ENCODE data around the gene RBP2.

The RBP2 gene

DNA sequence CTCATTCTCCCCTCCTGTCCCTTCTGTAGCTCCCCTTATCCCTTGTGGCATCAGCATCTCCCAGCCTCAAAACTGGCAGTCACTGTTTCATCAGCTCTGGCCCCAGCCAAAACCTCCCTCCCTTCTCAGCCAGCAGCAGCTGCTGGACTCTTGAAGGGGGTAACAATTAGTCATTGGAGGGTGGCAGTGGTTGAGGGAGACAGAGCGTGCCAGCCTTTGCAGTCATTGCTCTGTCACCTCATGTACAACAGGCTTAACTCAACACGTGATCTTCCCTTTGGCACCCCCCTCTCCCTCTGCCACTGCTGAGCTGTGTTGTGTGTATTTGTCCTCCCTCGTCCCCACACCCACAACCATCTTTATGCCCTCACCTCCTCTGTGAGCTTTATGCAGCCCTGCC is 28.2 kb downstream of the RBP2 start:
- Histone ChIP-seq H3K27ac (replicated peaks; ENCODE audit: low read length) (no peak overlapping the region), H2AFZ (ENCODE audit: low read length) (no peak overlapping the region)

DNA sequence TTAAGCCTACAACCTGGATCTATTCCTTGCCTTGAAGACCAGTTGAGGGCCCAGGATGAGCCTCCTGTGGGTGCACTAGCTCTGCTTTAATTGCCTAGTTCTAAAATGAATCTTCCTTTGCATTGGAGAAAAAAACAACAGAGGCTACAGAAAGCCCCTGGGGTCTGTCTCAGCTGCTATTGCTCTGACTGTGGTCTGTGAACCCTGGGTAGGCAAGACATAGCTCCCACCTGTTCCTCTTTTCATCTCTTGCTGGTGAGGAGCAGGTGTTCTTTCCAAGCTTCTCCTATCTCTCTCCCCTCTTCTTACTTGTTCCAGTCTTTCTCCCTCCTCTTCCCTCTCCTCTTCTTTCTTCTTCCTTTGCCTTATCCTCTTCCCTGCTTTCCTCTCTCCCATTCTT is 28.8 kb downstream of the RBP2 start:
- Histone ChIP-seq H3K36me3 (replicated peaks in 1 of 2; ENCODE audit: control insufficient read depth in 2 of 2, insufficient read depth in 2 of 2, low read length in 2 of 2) (no peaks in the 10 kb centered on the region), H3K23ac (ENCODE audit: low read depth, low read length, poor library complexity) (no peak overlapping the region), H4K8ac (ENCODE audit: low read depth, low read length) (no peak overlapping the region), H3K9ac (ENCODE audit: low read depth, low read length, poor library complexity) (no peak overlapping the region), H3K4me2 (ENCODE audit: insufficient read depth, low read length, poor library complexity, severe bottlenecking) (no peak overlapping the region), H3K27ac (replicated peaks; ENCODE audit: low read length) (no peak overlapping the region), H3K9me3 (replicated peaks in 1 of 2; ENCODE audit: control insufficient read depth in 2 of 2, insufficient read depth in 1 of 2, low read depth in 1 of 2, low read length in 2 of 2) (no peaks in the 10 kb centered on the region), H2BK120ac (ENCODE audit: low read depth, low read length) (no peak overlapping the region), H3K4ac (ENCODE audit: low read length) (no peak overlapping the region), H2BK5ac (ENCODE audit: low read length) (no peak overlapping the region), H2AK5ac (ENCODE audit: low read depth, low read length) (no peak overlapping the region), H3K4me1 (ENCODE audit: control insufficient read depth in 2 of 2, insufficient read depth in 1 of 2, low read depth in 1 of 2, low read length in 2 of 2) (no peaks in the 10 kb centered on the region), H3K14ac (ENCODE audit: low read length) (no peak overlapping the region), H3K18ac (ENCODE audit: low read length) (no peak overlapping the region), H2AFZ (ENCODE audit: low read length) (no peak overlapping the region), H2BK15ac (ENCODE audit: low read length) (no peak overlapping the region), H3K79me1 (ENCODE audit: low read depth, low read length) (no peaks in the 10 kb centered on the region), H2BK12ac (ENCODE audit: low read length) (no peak overlapping the region), H3K27me3 (ENCODE audit: control insufficient read depth in 3 of 3, insufficient read depth in 3 of 3, low read depth in 1 of 3, low read length in 3 of 3) (no peaks in the 10 kb centered on the region), H4K91ac (ENCODE audit: low read depth, low read length, poor library complexity) (no peak overlapping the region), H3K4me3 (ENCODE audit: low read length in 2 of 2) (no peak overlapping the region)
- DNase-seq (ENCODE audit: low spot score) = no peak

More for the DNA sequence above, 28.2 kb downstream of the RBP2 start:
- H3K23ac ChIP-seq (ENCODE audit: low read depth, low read length, poor library complexity) = no peak overlapping the region
- no peaks in the 10 kb centered on the region for H3K36me3 ChIP-seq (replicated peaks in 1 of 2; ENCODE audit: control insufficient read depth in 2 of 2, insufficient read depth in 2 of 2, low read length in 2 of 2)
- no peak overlapping the region for H2AK5ac ChIP-seq (ENCODE audit: low read depth, low read length)
- no peak overlapping the region for H3K9ac ChIP-seq (ENCODE audit: low read depth, low read length, poor library complexity)
- H3K18ac ChIP-seq (ENCODE audit: low read length) = peak overlapping the region; percentile 24
- H4K8ac ChIP-seq (ENCODE audit: low read depth, low read length) = no peak overlapping the region
- H3K27me3 ChIP-seq (ENCODE audit: control insufficient read depth in 3 of 3, insufficient read depth in 3 of 3, low read depth in 1 of 3, low read length in 3 of 3) = no peaks in the 10 kb centered on the region
- no peaks in the 10 kb centered on the region for H3K79me1 ChIP-seq (ENCODE audit: low read depth, low read length)
- no peak overlapping the region for H2BK120ac ChIP-seq (ENCODE audit: low read depth, low read length)
- no CpG with 5 or more reads among the region's 3 CpGs for WGBS, 2 donors (ENCODE audit: extremely low coverage in 2 of 2, insufficient read length in 2 of 2, insufficient replicate concordance in 1 of 2)
- H3K14ac ChIP-seq (ENCODE audit: low read length) = no peak overlapping the region
- no peak for DNase-seq (ENCODE audit: low spot score)
- no peak overlapping the region for H2BK15ac ChIP-seq (ENCODE audit: low read length)
- no peak overlapping the region for H2BK5ac ChIP-seq (ENCODE audit: low read length)
- peak overlapping the region in 1 of 2 donors; percentile 3 for H3K4me3 ChIP-seq (ENCODE audit: low read length in 2 of 2)
- no peak overlapping the region for H3K4ac ChIP-seq (ENCODE audit: low read length)
- no peak overlapping the region for H2BK12ac ChIP-seq (ENCODE audit: low read length)
- H4K91ac ChIP-seq (ENCODE audit: low read depth, low read length, poor library complexity) = no peak overlapping the region
- H3K4me1 ChIP-seq (ENCODE audit: control insufficient read depth in 2 of 2, insufficient read depth in 1 of 2, low read depth in 1 of 2, low read length in 2 of 2) = no peaks in the 10 kb centered on the region
- no peaks in the 10 kb centered on the region for H3K9me3 ChIP-seq (replicated peaks in 1 of 2; ENCODE audit: control insufficient read depth in 2 of 2, insufficient read depth in 1 of 2, low read depth in 1 of 2, low read length in 2 of 2)
- no peak overlapping the region for H3K4me2 ChIP-seq (ENCODE audit: insufficient read depth, low read length, poor library complexity, severe bottlenecking)

DNA sequence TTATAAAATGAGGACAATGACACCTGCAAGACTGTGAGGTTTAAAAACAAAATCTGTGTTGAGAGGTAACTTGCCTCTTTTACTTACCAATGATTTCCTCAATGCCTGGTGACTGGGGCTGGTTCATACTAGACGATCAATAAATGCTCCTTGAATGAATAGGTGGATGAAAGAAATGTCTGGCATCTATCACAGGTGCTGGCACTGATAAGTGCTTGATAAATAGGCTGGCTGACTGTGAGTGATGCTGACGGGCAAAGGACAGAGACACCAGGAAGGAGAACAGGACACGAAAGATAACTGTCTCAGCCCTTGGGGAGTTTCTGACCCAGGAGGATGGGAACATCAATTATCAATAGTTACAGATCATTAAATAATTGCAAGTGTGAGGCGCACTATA is 31.9 kb downstream of the RBP2 start:
- Histone ChIP-seq H3K4me3 (ENCODE audit: low read length in 2 of 2) (no peak overlapping the region), H2AFZ (ENCODE audit: low read length) (no peak overlapping the region), H2BK5ac (ENCODE audit: low read length) (no peak overlapping the region), H3K23ac (ENCODE audit: low read depth, low read length, poor library complexity) (no peak overlapping the region), H2AK5ac (ENCODE audit: low read depth, low read length) (no peak overlapping the region), H2BK15ac (ENCODE audit: low read length) (no peak overlapping the region), H3K36me3 (replicated peaks in 1 of 2; ENCODE audit: control insufficient read depth in 2 of 2, insufficient read depth in 2 of 2, low read length in 2 of 2) (no peaks in the 10 kb centered on the region), H3K14ac (ENCODE audit: low read length) (no peak overlapping the region), H3K4ac (ENCODE audit: low read length) (no peak overlapping the region), H3K9me3 (replicated peaks in 1 of 2; ENCODE audit: control insufficient read depth in 2 of 2, insufficient read depth in 1 of 2, low read depth in 1 of 2, low read length in 2 of 2) (no peaks in the 10 kb centered on the region), H4K91ac (ENCODE audit: low read depth, low read length, poor library complexity) (no peak overlapping the region), H3K27ac (replicated peaks; ENCODE audit: low read length) (no peak overlapping the region), H2BK120ac (ENCODE audit: low read depth, low read length) (no peak overlapping the region), H3K18ac (ENCODE audit: low read length) (no peak overlapping the region), H3K27me3 (ENCODE audit: control insufficient read depth in 3 of 3, insufficient read depth in 3 of 3, low read depth in 1 of 3, low read length in 3 of 3) (no peaks in the 10 kb centered on the region), H3K79me1 (ENCODE audit: low read depth, low read length) (no peaks in the 10 kb centered on the region), H3K9ac (ENCODE audit: low read depth, low read length, poor library complexity) (no peak overlapping the region), H2BK12ac (ENCODE audit: low read length) (no peak overlapping the region), H4K8ac (ENCODE audit: low read depth, low read length) (no peak overlapping the region), H3K4me2 (ENCODE audit: insufficient read depth, low read length, poor library complexity, severe bottlenecking) (no peak overlapping the region), H3K4me1 (ENCODE audit: control insufficient read depth in 2 of 2, insufficient read depth in 1 of 2, low read depth in 1 of 2, low read length in 2 of 2) (peaks cover 0 to 5% of the 10 kb centered on the region in 2 donors)
- no peak for DNase-seq (ENCODE audit: low spot score)
- WGBS, 2 donors (ENCODE audit: extremely low coverage in 2 of 2, insufficient read length in 2 of 2, insufficient replicate concordance in 1 of 2) = no CpG with 5 or more reads among the region's 4 CpGs

DNA sequence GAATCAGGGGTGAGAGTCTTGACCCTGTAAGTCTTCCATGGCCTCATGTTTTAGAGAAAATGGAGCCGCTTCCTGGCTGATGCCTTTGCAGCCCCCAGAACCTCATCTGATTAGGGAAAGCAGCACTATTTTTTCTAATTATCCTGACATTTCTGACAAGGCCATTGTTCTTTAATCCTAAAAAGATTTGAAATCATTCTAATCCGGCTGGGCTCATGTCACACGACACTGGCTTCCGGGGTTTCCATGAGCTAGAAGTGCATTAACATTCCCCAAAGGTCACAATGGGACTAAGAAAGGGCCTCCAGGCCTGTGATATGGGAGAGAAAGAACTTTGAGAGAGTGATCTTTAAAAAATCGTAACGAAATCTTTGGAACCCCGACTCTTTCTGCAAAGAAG is 33.1 kb downstream of the RBP2 start:
- H3K9me3 ChIP-seq (replicated peaks in 1 of 2; ENCODE audit: control insufficient read depth in 2 of 2, insufficient read depth in 1 of 2, low read depth in 1 of 2, low read length in 2 of 2) = no peaks in the 10 kb centered on the region
- WGBS, 2 donors (ENCODE audit: extremely low coverage in 2 of 2, insufficient read length in 2 of 2, insufficient replicate concordance in 1 of 2) = no CpG with 5 or more reads among the region's 7 CpGs

More for the DNA sequence above, 33.1 kb downstream of the RBP2 start:
- Histone ChIP-seq H2BK120ac (ENCODE audit: low read depth, low read length) (no peak overlapping the region), H3K27ac (replicated peaks; ENCODE audit: low read length) (no peak overlapping the region), H3K4ac (ENCODE audit: low read length) (no peak overlapping the region), H2BK15ac (ENCODE audit: low read length) (no peak overlapping the region), H3K36me3 (replicated peaks in 1 of 2; ENCODE audit: control insufficient read depth in 2 of 2, insufficient read depth in 2 of 2, low read length in 2 of 2) (no peaks in the 10 kb centered on the region), H3K79me1 (ENCODE audit: low read depth, low read length) (no peaks in the 10 kb centered on the region), H3K23ac (ENCODE audit: low read depth, low read length, poor library complexity) (no peak overlapping the region), H3K27me3 (ENCODE audit: control insufficient read depth in 3 of 3, insufficient read depth in 3 of 3, low read depth in 1 of 3, low read length in 3 of 3) (no peaks in the 10 kb centered on the region), H2BK5ac (ENCODE audit: low read length) (no peak overlapping the region), H3K4me2 (ENCODE audit: insufficient read depth, low read length, poor library complexity, severe bottlenecking) (no peak overlapping the region), H3K18ac (ENCODE audit: low read length) (no peak overlapping the region), H3K14ac (ENCODE audit: low read length) (no peak overlapping the region), H4K8ac (ENCODE audit: low read depth, low read length) (no peak overlapping the region), H3K9ac (ENCODE audit: low read depth, low read length, poor library complexity) (no peak overlapping the region), H3K4me1 (ENCODE audit: control insufficient read depth in 2 of 2, insufficient read depth in 1 of 2, low read depth in 1 of 2, low read length in 2 of 2) (peaks cover 0 to 5% of the 10 kb centered on the region in 2 donors), H2BK12ac (ENCODE audit: low read length) (no peak overlapping the region), H2AK5ac (ENCODE audit: low read depth, low read length) (no peak overlapping the region), H3K4me3 (ENCODE audit: low read length in 2 of 2) (no peak overlapping the region), H4K91ac (ENCODE audit: low read depth, low read length, poor library complexity) (no peak overlapping the region), H2AFZ (ENCODE audit: low read length) (no peak overlapping the region)
- DNase-seq (ENCODE audit: low spot score) = no peak
